ENCODE data around the gene IZUMO2.
A peak's percentile ranks its signal among the peaks of the same experiment; 100 is the strongest.
"Not testable (repeated sequence)": the region's sequence is repeated elsewhere in the genome, so short reads cannot be mapped to it uniquely, and the experiment has no call there.

The IZUMO2 gene

GRCh38 chr19:50140118-50140845 lies 22.8 kb downstream of the IZUMO2 start:
- POLR2A ChIA-PET; H3K4me1 ChIP-seq (ENCODE audit: control extremely low read depth in 1 of 4, control insufficient read depth in 4 of 4, insufficient read depth in 4 of 4, low read length in 3 of 4); H3K36me3 ChIP-seq (ENCODE audit: control insufficient read depth in 4 of 4, insufficient read depth in 4 of 4, low read length in 3 of 4); H3K9me3 ChIP-seq (ENCODE audit: control extremely low read depth in 1 of 5, control insufficient read depth in 4 of 5, insufficient read depth in 2 of 5, low read depth in 1 of 5, low read length in 4 of 5); DNase-seq; H3K4me3 ChIP-seq (ENCODE audit: control insufficient read depth in 1 of 7, extremely low read depth in 1 of 7, insufficient read depth in 4 of 7, low read depth in 2 of 7, low read length in 6 of 7); CTCF ChIA-PET; H3K27ac ChIP-seq (ENCODE audit: insufficient read depth in 1 of 2, low read depth in 1 of 2, low read length in 2 of 2, poor library complexity in 1 of 2, severe bottlenecking in 2 of 2): not testable (repeated sequence)
- WGBS (ENCODE audit: insufficient coverage): 97% methylated on average over 16 of the region's 36 CpGs
- peaks cover 0 to 12% (median 10%) of the 10 kb centered on the region in 5 experiments for H3K27me3 ChIP-seq (replicated peaks in 2 of 5; ENCODE audit: control insufficient read depth in 4 of 5, insufficient read depth in 5 of 5, low read length in 4 of 5)

- CTCF ChIA-PET: interaction anchor here (1.1 to 1.6 kb wide), 9 partner anchors 11 to 199 kb away, joined by 3 to 8 read pairs (median 4); no protein-coding TSS in a partner anchor
- H3K9me3 ChIP-seq (ENCODE audit: control extremely low read depth in 1 of 5, control insufficient read depth in 4 of 5, insufficient read depth in 2 of 5, low read depth in 1 of 5, low read length in 4 of 5); H3K4me3 ChIP-seq (ENCODE audit: control insufficient read depth in 1 of 7, extremely low read depth in 1 of 7, insufficient read depth in 4 of 7, low read depth in 2 of 7, low read length in 6 of 7); POLR2A ChIA-PET; H3K4me1 ChIP-seq (ENCODE audit: control extremely low read depth in 1 of 4, control insufficient read depth in 4 of 4, insufficient read depth in 4 of 4, low read length in 3 of 4); H3K27ac ChIP-seq (ENCODE audit: insufficient read depth in 1 of 2, low read depth in 1 of 2, low read length in 2 of 2, poor library complexity in 1 of 2, severe bottlenecking in 2 of 2); H3K36me3 ChIP-seq (ENCODE audit: control insufficient read depth in 4 of 4, insufficient read depth in 4 of 4, low read length in 3 of 4): not testable (repeated sequence)
- H3K27me3 ChIP-seq (replicated peaks in 2 of 5; ENCODE audit: control insufficient read depth in 4 of 5, insufficient read depth in 5 of 5, low read length in 4 of 5): peaks cover 0 to 18% (median 10%) of the 10 kb centered on the region in 5 experiments
- DNase-seq: peak in 1 of 3 donors; percentile 19
- WGBS (ENCODE audit: insufficient coverage): 84% methylated on average over 8 of the region's 23 CpGs
Measured at GRCh38 chr19:50136603-50137365, 26.3 kb downstream of the IZUMO2 start.

- H3K9me3 ChIP-seq (ENCODE audit: control extremely low read depth in 1 of 5, control insufficient read depth in 4 of 5, insufficient read depth in 2 of 5, low read depth in 1 of 5, low read length in 4 of 5); H3K4me1 ChIP-seq (ENCODE audit: control extremely low read depth in 1 of 4, control insufficient read depth in 4 of 4, insufficient read depth in 4 of 4, low read length in 3 of 4); H3K4me3 ChIP-seq (ENCODE audit: control insufficient read depth in 1 of 7, extremely low read depth in 1 of 7, insufficient read depth in 4 of 7, low read depth in 2 of 7, low read length in 6 of 7); POLR2A ChIA-PET; H3K36me3 ChIP-seq (ENCODE audit: control insufficient read depth in 4 of 4, insufficient read depth in 4 of 4, low read length in 3 of 4); DNase-seq; H3K27ac ChIP-seq (ENCODE audit: insufficient read depth in 1 of 2, low read depth in 1 of 2, low read length in 2 of 2, poor library complexity in 1 of 2, severe bottlenecking in 2 of 2): not testable (repeated sequence)
- WGBS (ENCODE audit: insufficient coverage): 95% methylated on average over 10 of the region's 10 CpGs
- CTCF ChIA-PET: interaction anchor here (0.6 to 1.6 kb wide), 13 partner anchors 10 to 1754 kb away, joined by 3 to 8 read pairs (median 3); no protein-coding TSS in a partner anchor
- H3K27me3 ChIP-seq (replicated peaks in 2 of 5; ENCODE audit: control insufficient read depth in 4 of 5, insufficient read depth in 5 of 5, low read length in 4 of 5): peaks cover 0 to 18% (median 10%) of the 10 kb centered on the region in 5 experiments
Measured at GRCh38 chr19:50135856-50136602, 27.1 kb downstream of the IZUMO2 start.

GRCh38 chr19:50134777-50135719 lies 28.0 kb downstream of the IZUMO2 start:
- H3K27ac ChIP-seq (ENCODE audit: insufficient read depth in 1 of 2, low read depth in 1 of 2, low read length in 2 of 2, poor library complexity in 1 of 2, severe bottlenecking in 2 of 2); H3K9me3 ChIP-seq (ENCODE audit: control extremely low read depth in 1 of 5, control insufficient read depth in 4 of 5, insufficient read depth in 2 of 5, low read depth in 1 of 5, low read length in 4 of 5); POLR2A ChIA-PET; H3K4me3 ChIP-seq (ENCODE audit: control insufficient read depth in 1 of 7, extremely low read depth in 1 of 7, insufficient read depth in 4 of 7, low read depth in 2 of 7, low read length in 6 of 7); H3K4me1 ChIP-seq (ENCODE audit: control extremely low read depth in 1 of 4, control insufficient read depth in 4 of 4, insufficient read depth in 4 of 4, low read length in 3 of 4); DNase-seq; H3K36me3 ChIP-seq (ENCODE audit: control insufficient read depth in 4 of 4, insufficient read depth in 4 of 4, low read length in 3 of 4): not testable (repeated sequence)
- CTCF ChIA-PET: interaction anchor here (0.6 to 1.6 kb wide), 12 partner anchors 11 to 1753 kb away, joined by 3 to 8 read pairs (median 3); no protein-coding TSS in a partner anchor
- H3K27me3 ChIP-seq (replicated peaks in 2 of 5; ENCODE audit: control insufficient read depth in 4 of 5, insufficient read depth in 5 of 5, low read length in 4 of 5): peaks cover 0 to 18% (median 10%) of the 10 kb centered on the region in 5 experiments
- WGBS (ENCODE audit: insufficient coverage): no CpG with 5 or more reads among the region's 21 CpGs

GRCh38 chr19:50133518-50134492 lies 29.3 kb downstream of the IZUMO2 start:
- CTCF ChIA-PET: interaction anchor here (0.7 kb wide), 1 partner anchor 97 kb away, joined by 3 read pairs; no protein-coding TSS in a partner anchor
- 78% methylated on average over 10 of the region's 31 CpGs for WGBS (ENCODE audit: insufficient coverage)
- H3K4me3 ChIP-seq (ENCODE audit: control insufficient read depth in 1 of 7, extremely low read depth in 1 of 7, insufficient read depth in 4 of 7, low read depth in 2 of 7, low read length in 6 of 7); H3K27ac ChIP-seq (ENCODE audit: insufficient read depth in 1 of 2, low read depth in 1 of 2, low read length in 2 of 2, poor library complexity in 1 of 2, severe bottlenecking in 2 of 2); DNase-seq; POLR2A ChIA-PET; H3K36me3 ChIP-seq (ENCODE audit: control insufficient read depth in 4 of 4, insufficient read depth in 4 of 4, low read length in 3 of 4); H3K4me1 ChIP-seq (ENCODE audit: control extremely low read depth in 1 of 4, control insufficient read depth in 4 of 4, insufficient read depth in 4 of 4, low read length in 3 of 4); H3K9me3 ChIP-seq (ENCODE audit: control extremely low read depth in 1 of 5, control insufficient read depth in 4 of 5, insufficient read depth in 2 of 5, low read depth in 1 of 5, low read length in 4 of 5): not testable (repeated sequence)
- peaks cover 0 to 18% (median 10%) of the 10 kb centered on the region in 5 experiments for H3K27me3 ChIP-seq (replicated peaks in 2 of 5; ENCODE audit: control insufficient read depth in 4 of 5, insufficient read depth in 5 of 5, low read length in 4 of 5)

GRCh38 chr19:50104012-50104411 lies 59.1 kb downstream of the IZUMO2 start:
- H3K9me3 ChIP-seq (ENCODE audit: control extremely low read depth in 1 of 5, control insufficient read depth in 4 of 5, insufficient read depth in 2 of 5, low read depth in 1 of 5, low read length in 4 of 5); POLR2A ChIA-PET; H3K4me3 ChIP-seq (ENCODE audit: control insufficient read depth in 1 of 7, extremely low read depth in 1 of 7, insufficient read depth in 4 of 7, low read depth in 2 of 7, low read length in 6 of 7); H3K36me3 ChIP-seq (ENCODE audit: control insufficient read depth in 4 of 4, insufficient read depth in 4 of 4, low read length in 3 of 4); CTCF ChIA-PET; H3K27me3 ChIP-seq (replicated peaks in 2 of 5; ENCODE audit: control insufficient read depth in 4 of 5, insufficient read depth in 5 of 5, low read length in 4 of 5); H3K4me1 ChIP-seq (ENCODE audit: control extremely low read depth in 1 of 4, control insufficient read depth in 4 of 4, insufficient read depth in 4 of 4, low read length in 3 of 4); H3K27ac ChIP-seq (ENCODE audit: insufficient read depth in 1 of 2, low read depth in 1 of 2, low read length in 2 of 2, poor library complexity in 1 of 2, severe bottlenecking in 2 of 2); DNase-seq: not testable (repeated sequence)
- WGBS (ENCODE audit: insufficient coverage): no CpG with 5 or more reads among the region's 13 CpGs
